Right lobe of liver (tissue), 6 donors: ENCODE data around the gene PKIG. TPM values are rescaled to one million over a fixed set of nuclear protein-coding genes. Genes with fewer than 3 reads are reported as not detected.

Experiments
- ATAC-seq, 4 donors: fragments of 200-7000 bp; cut with Tn5 transposase; one replicate each; pipeline ENCODE4 v1.9.1; 2020; ENCODE audit warnings: mild to moderate bottlenecking in 4 of 4, moderate library complexity in 4 of 4
- DNase-seq, 3 donors: peaks; one replicate each; pipeline ENCODE4 v3.0.0-alpha.2; 2020
- H3K27ac ChIP-seq, 3 donors: fragments of 200-600 bp; one replicate each; pipeline ENCODE4 v1.8.0; 2022
- H3K27me3 ChIP-seq, 2 donors: fragments of 200-600 bp; one replicate each; pipeline ENCODE4 v1.8.0; 2022
- H3K36me3 ChIP-seq, 4 donors: fragments of 200-600 bp; sonication (generic) in 1 of 4; one replicate each; pipeline versions ENCODE4 v1.5.1 to v1.8.0; 2017 to 2022; ENCODE audit warnings: control low read depth in 1 of 4
- H3K4me1 ChIP-seq, 4 donors: fragments of 200-600 bp; sonication (generic) in 1 of 4; one replicate each; pipeline versions ENCODE4 v1.5.1 to v1.8.0; 2017 to 2022; ENCODE audit warnings: control low read depth in 1 of 4
- H3K4me3 ChIP-seq, 3 donors: fragments of 200-600 bp; one replicate each; pipeline ENCODE4 v1.8.0; 2022
- H3K9me3 ChIP-seq, 4 donors: fragments of 200-600 bp; sonication (generic) in 1 of 4; one replicate each; pipeline versions ENCODE4 v1.5.1 to v1.8.0; 2017 to 2022; ENCODE audit warnings: control low read depth in 1 of 4
- CTCF ChIP-seq, 4 donors: fragments of 200-600 bp in 3 of 4; fragments of 450-650 bp in 1 of 4; IDR thresholded peaks; one replicate each; pipeline versions ENCODE4 v1.5.1 to v1.8.0; 2016 to 2022; ENCODE audit warnings: antibody characterized with exemption in 4 of 4, mild to moderate bottlenecking in 2 of 4
- POLR2A ChIP-seq: fragments of 450-650 bp; IDR thresholded peaks from one replicate; pipeline ENCODE4 v1.6.1; 2017; ENCODE audit warnings: antibody characterized with exemption, mild to moderate bottlenecking
- WGBS: methylation state at CpG from one replicate; pipeline ENCODE4 v1.1.6; 2018; ENCODE audit warnings: low coverage, low lambda C conversion rate; ENCODE audit not compliant: insufficient coverage; ENCODE audit errors: missing lambda C conversion rate; 5-methylcytosine and 5-hydroxymethylcytosine counted together
- intact Hi-C, 2 donors: fragments of 100-400 bp; cut with DNase I; formaldehyde crosslinking; loops; one replicate each; pipeline versions ENCODE4 v1.11.2 to v1.14.1; 2022
- total RNA-seq, 6 experiments: library from RNA; depleted of rRNA in 2 of 6; stranded (reverse); fragments of >200 nt in 2 of 6; fragmentation: NEBNext Ultra II Directional in 3 of 6; extraction: Animal tissue kit (Norgen Biotek cat#: 25700) in 3 of 6; gene quantifications; one replicate each; pipeline versions ENCODE4 v1.1.0 to v1.2.4, GENCODE V29; 2016 to 2023
- donor health status: DM: no; HTN: yes; CAD: no.
- donor health status: DM: no; HTN: no; CAD: no.
- donor health status: DM: no; HTN: no; CAD: no.
- donor health status: DM: no; HTN: yes; CAD: no.
- donor health status: DM: no; HTN: yes; CAD: no.

Gene PKIG
- total RNA-seq, 6 experiments from 2014 or later: 11.7 to 31.7 (median 21.8) TPM

DNA sequence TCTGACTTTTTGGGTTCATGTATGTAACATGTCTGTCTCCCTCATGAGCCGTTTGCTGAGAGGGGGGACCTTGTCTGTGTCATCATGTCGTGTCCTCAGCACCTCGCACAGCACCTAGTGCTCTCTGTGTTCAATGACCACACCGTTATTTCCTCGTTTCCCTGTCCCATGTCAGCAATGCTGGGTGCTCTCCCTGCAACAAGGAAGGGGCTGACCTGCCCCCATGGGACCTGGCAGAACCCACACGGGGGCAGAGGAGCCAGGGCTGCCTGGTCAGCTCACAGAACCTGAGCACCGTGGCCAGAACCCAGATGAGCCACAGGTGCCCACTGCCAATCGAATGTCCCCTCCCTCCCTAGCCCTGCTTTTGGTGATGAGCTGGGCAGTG is 61.8 kb downstream of the PKIG start:
- Histone ChIP-seq H3K4me3 (no peak overlapping the region), H3K27me3 (no peaks in the 10 kb centered on the region), H3K27ac (peak overlapping the region in 2 of 3 donors; percentile 47 to 49), H3K4me1 (peaks cover 0 to 15% (median 4%) of the 10 kb centered on the region in 4 donors), H3K36me3 (no peaks in the 10 kb centered on the region), H3K9me3 (no peaks in the 10 kb centered on the region)
- intact Hi-C loops: no loop called here
- DNase-seq (no peak), ATAC-seq (no peak)
- WGBS: 63% methylated on average over 8 of the region's 8 CpGs
- TF ChIP-seq POLR2A: no peak
- TF ChIP-seq CTCF (IDR thresholded peaks at IDR 0.05): no peak

- ATAC-seq (no peak), DNase-seq (no peak)
- intact Hi-C loops: no loop called here
- WGBS: 54% methylated on average over 4 of the region's 7 CpGs
- TF ChIP-seq POLR2A (no peak), CTCF (IDR thresholded peaks at IDR 0.05) (no peak)
- no peak overlapping the region for H3K4me3 ChIP-seq
- no peaks in the 10 kb centered on the region for H3K36me3 ChIP-seq
- H3K27me3 ChIP-seq: no peaks in the 10 kb centered on the region
- no peaks in the 10 kb centered on the region for H3K9me3 ChIP-seq
- H3K27ac ChIP-seq: peak overlapping the region in 2 of 3 donors; percentile 47 to 49
- peaks cover 0 to 15% (median 4%) of the 10 kb centered on the region in 4 donors for H3K4me1 ChIP-seq
Observed at GRCh38 chr20:44644667-44645131, 62.3 kb downstream of the PKIG start.

DNA sequence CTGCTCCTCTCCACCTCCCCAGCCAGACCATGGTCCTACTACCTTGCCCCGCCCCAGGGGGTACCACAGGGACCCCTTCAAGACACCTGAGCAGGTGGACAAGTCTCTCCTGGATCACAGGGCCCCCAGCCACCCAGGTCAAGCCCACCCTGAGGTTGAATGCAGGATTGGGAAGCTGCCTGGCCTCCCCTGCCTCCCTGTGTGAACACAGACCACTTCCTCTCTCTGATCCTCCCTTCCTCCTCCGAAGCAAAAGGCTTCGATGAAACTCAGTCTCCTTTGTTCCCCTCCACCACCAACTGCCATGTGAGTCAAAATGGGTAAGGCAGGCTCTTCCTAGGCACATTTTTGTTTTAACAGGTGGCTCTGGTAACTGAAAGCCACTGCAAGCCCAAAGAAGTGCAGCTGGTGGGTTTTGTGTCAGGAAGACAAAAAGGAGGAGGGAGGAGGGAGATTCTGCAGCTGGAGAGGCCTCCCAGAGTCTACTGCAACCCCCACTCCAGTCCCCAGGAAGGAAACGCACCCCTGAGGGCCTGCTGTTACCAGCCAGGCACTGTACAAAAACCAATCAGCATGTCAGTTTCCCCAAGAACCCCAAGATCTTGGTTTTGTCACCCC is 63.8 kb downstream of the PKIG start:
- Histone ChIP-seq H3K27me3 (no peaks in the 10 kb centered on the region), H3K4me1 (peaks cover 0 to 15% (median 4%) of the 10 kb centered on the region in 4 donors), H3K27ac (no peak overlapping the region), H3K4me3 (no peak overlapping the region), H3K9me3 (no peaks in the 10 kb centered on the region), H3K36me3 (no peaks in the 10 kb centered on the region)
- no peak for DNase-seq
- 55% methylated on average over 3 of the region's 4 CpGs for WGBS
- TF ChIP-seq CTCF (IDR thresholded peaks at IDR 0.05) (no peak), POLR2A (no peak)
- intact Hi-C loops: no loop called here
- ATAC-seq: peak in 2 of 4 donors; percentile 2 to 26

DNA sequence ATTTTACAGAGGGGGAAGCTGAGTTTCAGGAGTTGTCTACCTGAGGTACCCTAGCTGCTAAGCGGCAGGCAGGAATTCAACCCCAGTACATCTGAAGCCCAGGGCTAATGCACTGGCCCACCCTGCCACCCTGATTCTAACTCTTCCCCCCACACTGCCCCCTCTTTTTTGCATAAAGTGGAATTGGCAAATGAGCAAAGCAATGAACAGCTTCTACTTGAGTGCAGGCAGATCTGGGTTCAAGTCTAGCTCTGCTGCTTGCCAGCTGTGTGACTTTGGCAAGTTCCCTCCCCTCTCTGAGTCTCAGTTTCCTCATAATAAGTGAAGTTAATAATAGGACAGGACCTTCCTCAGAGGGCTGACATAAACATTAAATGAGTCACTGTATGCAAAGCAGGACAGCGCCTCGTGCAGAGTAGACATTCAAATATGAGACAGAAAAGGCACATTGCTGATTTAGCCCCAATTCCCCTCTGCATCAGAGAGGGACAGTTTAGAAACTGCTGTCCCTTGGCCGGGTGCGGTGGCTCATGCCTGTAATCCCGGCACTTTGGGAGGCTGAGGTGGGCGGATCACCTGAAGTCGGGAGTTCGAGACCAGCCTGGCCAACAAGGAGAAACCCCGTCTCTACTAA is 64.4 kb downstream of the PKIG start:
- peaks cover 0 to 15% (median 4%) of the 10 kb centered on the region in 4 donors for H3K4me1 ChIP-seq
- TF ChIP-seq POLR2A (no peak), CTCF (IDR thresholded peaks at IDR 0.05) (no peak)

More for the DNA sequence above, 64.4 kb downstream of the PKIG start:
- 80% methylated on average over 1 of the region's 10 CpGs for WGBS
- DNase-seq: no peak
- intact Hi-C loops: no loop called here
- no peaks in the 10 kb centered on the region for H3K36me3 ChIP-seq
- no peak overlapping the region for H3K4me3 ChIP-seq
- no peak overlapping the region for H3K27ac ChIP-seq
- ATAC-seq: peak in 1 of 4 donors; percentile 2
- H3K27me3 ChIP-seq: no peaks in the 10 kb centered on the region
- no peaks in the 10 kb centered on the region for H3K9me3 ChIP-seq
